ENCODE measurements around the gene PRKCD. TPM values are rescaled to one million over a fixed set of nuclear protein-coding genes. Genes with fewer than 3 reads are reported as not detected.
A peak's percentile ranks its signal among the peaks of the same experiment; 100 is the strongest.

PRKCD gene
- total and polyA plus RNA-seq, 9 of the 15 experiments (the other 6 are each of a cell fraction or from before 2014, with no cell fraction given) = 2.5 to 19.5 (median 6.1) TPM

DNA sequence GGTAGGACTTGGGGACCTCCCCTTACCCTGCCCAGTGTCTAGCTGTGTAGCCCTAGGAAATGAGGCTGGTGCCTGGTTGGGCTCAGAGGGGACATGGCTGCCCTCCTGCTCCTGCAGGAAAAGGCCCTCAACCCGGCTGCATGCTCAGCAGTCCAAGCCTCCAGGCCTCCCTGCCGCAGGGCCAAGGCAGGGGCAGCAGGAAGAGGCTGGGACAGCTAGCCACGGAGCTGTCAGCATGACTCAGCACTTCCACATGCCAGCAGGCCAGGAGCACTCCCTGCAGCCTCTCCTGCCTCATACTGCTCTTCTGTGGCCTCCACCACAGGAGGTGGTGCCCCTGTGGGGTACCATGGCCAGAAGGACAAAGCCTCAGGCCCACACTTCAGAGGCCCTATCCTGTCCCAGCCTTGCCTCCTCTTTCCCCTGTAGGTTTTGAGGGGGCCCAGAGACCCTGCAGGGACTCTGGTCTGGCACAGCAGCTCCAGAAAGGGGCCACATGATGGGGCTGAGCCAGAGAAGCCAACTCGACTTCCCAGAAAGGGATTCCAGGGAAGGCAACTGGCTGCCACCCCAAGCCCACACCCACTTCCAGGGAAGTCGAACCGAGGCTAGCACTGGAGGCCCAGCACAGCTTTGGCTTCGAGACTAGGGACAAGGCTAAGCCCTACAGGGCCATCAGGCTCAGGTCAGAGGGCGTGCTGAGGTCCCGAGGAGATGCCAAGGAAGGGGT lies 75.3 kb downstream of the PRKCD start (continued):
- TF ChIP-seq, protein P1, sequence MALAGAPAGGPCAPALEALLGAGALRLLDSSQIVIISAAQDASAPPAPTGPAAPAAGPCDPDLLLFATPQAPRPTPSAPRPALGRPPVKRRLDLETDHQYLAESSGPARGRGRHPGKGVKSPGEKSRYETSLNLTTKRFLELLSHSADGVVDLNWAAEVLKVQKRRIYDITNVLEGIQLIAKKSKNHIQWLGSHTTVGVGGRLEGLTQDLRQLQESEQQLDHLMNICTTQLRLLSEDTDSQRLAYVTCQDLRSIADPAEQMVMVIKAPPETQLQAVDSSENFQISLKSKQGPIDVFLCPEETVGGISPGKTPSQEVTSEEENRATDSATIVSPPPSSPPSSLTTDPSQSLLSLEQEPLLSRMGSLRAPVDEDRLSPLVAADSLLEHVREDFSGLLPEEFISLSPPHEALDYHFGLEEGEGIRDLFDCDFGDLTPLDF (CRISPR knock-in tag; IDR thresholded peaks at IDR 0.05) = no peak
- TF ChIP-seq TEAD2 (tag; IDR thresholded peaks at IDR 0.05) (no peak), ZNF830 (CRISPR knock-in tag; IDR thresholded peaks at IDR 0.05) (0 out of 2 replicates have a peak, but pooled peaks have one; percentile 44), ZNF586 (CRISPR knock-in tag; conservative IDR thresholded peaks at IDR 0.05) (no peak), ZNF668 (CRISPR knock-in tag; IDR thresholded peaks at IDR 0.05) (no peak), MAZ (CRISPR knock-in tag; conservative IDR thresholded peaks at IDR 0.05 in 1 of 2, IDR thresholded peaks at IDR 0.05 in 1 of 2) (peak in 1 of 2 experiments; percentile 44; a peak in 1 of 4 replicates), SRSF7 (optimal IDR thresholded peaks at IDR 0.05; ENCODE audit: low read depth, low read length) (no peak), ZC3H8 (IDR thresholded peaks at IDR 0.05) (no peak), HDAC8 (tag; IDR thresholded peaks at IDR 0.05) (peak; percentile 67; the same call in 1 of the 2 replicates), EP300 (IDR thresholded peaks at IDR 0.05; ENCODE audit: low read length) (peak; percentile 34; the same call in 1 of the 2 replicates), PCBP1 (IDR thresholded peaks at IDR 0.05; ENCODE audit: low read depth, low read length, poor library complexity, severe bottlenecking) (no peak), RBM22 (IDR thresholded peaks at IDR 0.05; ENCODE audit: low read depth, low read length, poor library complexity, severe bottlenecking) (no peak), OTX1 (CRISPR knock-in tag; IDR thresholded peaks at IDR 0.05) (no peak), ZNF589 (CRISPR knock-in tag; IDR thresholded peaks at IDR 0.05; ENCODE audit: low read depth) (peak; percentile 45; the same call in 1 of the 2 replicates), RBM14 (IDR thresholded peaks at IDR 0.05; ENCODE audit: borderline replicate concordance, insufficient read depth, low read depth, low read length) (no peak), POLR2G (IDR thresholded peaks at IDR 0.05; ENCODE audit: low read depth, low read length) (peak; percentile 52; the same call in 1 of the 2 replicates), ADNP (tag; IDR thresholded peaks at IDR 0.05) (no peak), ZNF165 (CRISPR knock-in tag; IDR thresholded peaks at IDR 0.05; ENCODE audit: borderline replicate concordance) (peak; percentile 89; the same call in 1 of the 2 replicates), PTRF (tag; IDR thresholded peaks at IDR 0.05) (0 out of 2 replicates have a peak, but pooled peaks have one; percentile 23)
- TF ChIP-seq, protein P2, sequence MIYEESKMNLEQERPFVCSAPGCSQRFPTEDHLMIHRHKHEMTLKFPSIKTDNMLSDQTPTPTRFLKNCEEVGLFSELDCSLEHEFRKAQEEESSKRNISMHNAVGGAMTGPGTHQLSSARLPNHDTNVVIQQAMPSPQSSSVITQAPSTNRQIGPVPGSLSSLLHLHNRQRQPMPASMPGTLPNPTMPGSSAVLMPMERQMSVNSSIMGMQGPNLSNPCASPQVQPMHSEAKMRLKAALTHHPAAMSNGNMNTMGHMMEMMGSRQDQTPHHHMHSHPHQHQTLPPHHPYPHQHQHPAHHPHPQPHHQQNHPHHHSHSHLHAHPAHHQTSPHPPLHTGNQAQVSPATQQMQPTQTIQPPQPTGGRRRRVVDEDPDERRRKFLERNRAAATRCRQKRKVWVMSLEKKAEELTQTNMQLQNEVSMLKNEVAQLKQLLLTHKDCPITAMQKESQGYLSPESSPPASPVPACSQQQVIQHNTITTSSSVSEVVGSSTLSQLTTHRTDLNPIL (CRISPR knock-in tag; IDR thresholded peaks at IDR 0.05) = no peak
- TF ChIP-seq, protein P3, sequence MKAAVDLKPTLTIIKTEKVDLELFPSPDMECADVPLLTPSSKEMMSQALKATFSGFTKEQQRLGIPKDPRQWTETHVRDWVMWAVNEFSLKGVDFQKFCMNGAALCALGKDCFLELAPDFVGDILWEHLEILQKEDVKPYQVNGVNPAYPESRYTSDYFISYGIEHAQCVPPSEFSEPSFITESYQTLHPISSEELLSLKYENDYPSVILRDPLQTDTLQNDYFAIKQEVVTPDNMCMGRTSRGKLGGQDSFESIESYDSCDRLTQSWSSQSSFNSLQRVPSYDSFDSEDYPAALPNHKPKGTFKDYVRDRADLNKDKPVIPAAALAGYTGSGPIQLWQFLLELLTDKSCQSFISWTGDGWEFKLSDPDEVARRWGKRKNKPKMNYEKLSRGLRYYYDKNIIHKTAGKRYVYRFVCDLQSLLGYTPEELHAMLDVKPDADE (conservative IDR thresholded peaks at IDR 0.05; ENCODE audit: control insufficient read depth, low read depth, low read length) = no peak
- TF ChIP-seq, protein P4, sequence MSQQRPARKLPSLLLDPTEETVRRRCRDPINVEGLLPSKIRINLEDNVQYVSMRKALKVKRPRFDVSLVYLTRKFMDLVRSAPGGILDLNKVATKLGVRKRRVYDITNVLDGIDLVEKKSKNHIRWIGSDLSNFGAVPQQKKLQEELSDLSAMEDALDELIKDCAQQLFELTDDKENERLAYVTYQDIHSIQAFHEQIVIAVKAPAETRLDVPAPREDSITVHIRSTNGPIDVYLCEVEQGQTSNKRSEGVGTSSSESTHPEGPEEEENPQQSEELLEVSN (IDR thresholded peaks at IDR 0.05; ENCODE audit: borderline replicate concordance in 1 of 2, extremely low read depth in 1 of 2, insufficient read depth in 1 of 2, insufficient read length in 1 of 2, low read depth in 1 of 2, low read length in 1 of 2, poor library complexity in 1 of 2, severe bottlenecking in 1 of 2) = no peak
